Thymus (tissue), 14 donors: ENCODE data around the gene PARP12. TPM values are rescaled to one million over a fixed set of nuclear protein-coding genes. Genes with fewer than 3 reads are reported as not detected.
"Not testable (repeated sequence)": the region's sequence is repeated elsewhere in the genome, so short reads cannot be mapped to it uniquely, and the experiment has no call there.

Source experiments
- DNase-seq, 9 donors: peaks; one replicate each; pipeline ENCODE4 v3.0.0-alpha.2; 2013; ENCODE audit warnings: low spot score in 9 of 9, low read depth in 6 of 9, missing footprints in 1 of 9
- H3K27ac ChIP-seq, 2 donors: one replicate each; pipeline ENCODE4 v1.5.1; 2013; ENCODE audit warnings: control low read depth in 1 of 2, low read depth in 1 of 2, low read length in 1 of 2, mild to moderate bottlenecking in 1 of 2, moderate library complexity in 1 of 2
- H3K27me3 ChIP-seq, 2 donors: one replicate each; pipeline ENCODE4 v1.5.1; 2013; ENCODE audit warnings: low read length in 1 of 2; ENCODE audit not compliant: control insufficient read depth in 2 of 2, insufficient read depth in 1 of 2
- H3K36me3 ChIP-seq, 2 donors: one replicate each; pipeline ENCODE4 v1.5.1; 2013; ENCODE audit warnings: low read length in 1 of 2, mild to moderate bottlenecking in 1 of 2, moderate library complexity in 1 of 2; ENCODE audit not compliant: control insufficient read depth in 2 of 2, insufficient read depth in 2 of 2
- H3K4me1 ChIP-seq, 2 donors: one replicate each; pipeline ENCODE4 v1.5.1; 2013; ENCODE audit warnings: low read length in 2 of 2; ENCODE audit not compliant: control insufficient read depth in 2 of 2, insufficient read depth in 2 of 2
- H3K4me3 ChIP-seq, 2 donors: one replicate each; pipeline ENCODE4 v1.5.1; 2013; ENCODE audit warnings: low read length in 2 of 2, control low read depth in 1 of 2, mild to moderate bottlenecking in 1 of 2
- H3K9me3 ChIP-seq, 2 donors: one replicate each; pipeline ENCODE4 v1.5.1; 2013; ENCODE audit warnings: low read length in 1 of 2, mild to moderate bottlenecking in 1 of 2; ENCODE audit not compliant: control insufficient read depth in 2 of 2, insufficient read depth in 1 of 2
- WGBS: extraction: QIAGEN DNeasy Blood & Tissue Kit; methylation state at CpG from one replicate; pipeline ENCODE4 v1.1.7; 2013; 5-methylcytosine and 5-hydroxymethylcytosine counted together
- long read RNA-seq, 10 donors: transcript quantifications; one replicate each; lab custom pipeline, GENCODE V29; 2026
- polyA plus RNA-seq: library from polyadenylated mRNA; stranded (reverse); fragments of 200-250 nt; gene quantifications from one replicate; pipeline ENCODE4 v1.2.3, GENCODE V29; 2013
- total RNA-seq: library from RNA; stranded (reverse); fragments of 120-200 nt; gene quantifications from one replicate; pipeline ENCODE4 v1.2.4, GENCODE V29; 2013
- donor health status: healthy.

The PARP12 gene, protein sequence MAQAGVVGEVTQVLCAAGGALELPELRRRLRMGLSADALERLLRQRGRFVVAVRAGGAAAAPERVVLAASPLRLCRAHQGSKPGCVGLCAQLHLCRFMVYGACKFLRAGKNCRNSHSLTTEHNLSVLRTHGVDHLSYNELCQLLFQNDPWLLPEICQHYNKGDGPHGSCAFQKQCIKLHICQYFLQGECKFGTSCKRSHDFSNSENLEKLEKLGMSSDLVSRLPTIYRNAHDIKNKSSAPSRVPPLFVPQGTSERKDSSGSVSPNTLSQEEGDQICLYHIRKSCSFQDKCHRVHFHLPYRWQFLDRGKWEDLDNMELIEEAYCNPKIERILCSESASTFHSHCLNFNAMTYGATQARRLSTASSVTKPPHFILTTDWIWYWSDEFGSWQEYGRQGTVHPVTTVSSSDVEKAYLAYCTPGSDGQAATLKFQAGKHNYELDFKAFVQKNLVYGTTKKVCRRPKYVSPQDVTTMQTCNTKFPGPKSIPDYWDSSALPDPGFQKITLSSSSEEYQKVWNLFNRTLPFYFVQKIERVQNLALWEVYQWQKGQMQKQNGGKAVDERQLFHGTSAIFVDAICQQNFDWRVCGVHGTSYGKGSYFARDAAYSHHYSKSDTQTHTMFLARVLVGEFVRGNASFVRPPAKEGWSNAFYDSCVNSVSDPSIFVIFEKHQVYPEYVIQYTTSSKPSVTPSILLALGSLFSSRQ
- total RNA-seq = 43.6 TPM
- 76.5 TPM for polyA plus RNA-seq
- long read RNA-seq, donor 1, partial matches to known transcripts = 0 of 1 reads
- long read RNA-seq, donor 1, other reads (novel, unspliced or antisense) = 0 of 1 reads
- long read RNA-seq, donor 2 = 0 reads
- long read RNA-seq, donor 3, partial matches to known transcripts = 0 of 5 reads
- long read RNA-seq, donor 3, other reads (novel, unspliced or antisense) = 0 of 5 reads
- long read RNA-seq, donor 4 = 0 reads
- long read RNA-seq, donor 5, transcript PARP12-201 (12 exons, 3,796 nt) = major isoform, 9 of 10 reads
- long read RNA-seq, donor 5, partial matches to known transcripts = 0 of 10 reads
- long read RNA-seq, donor 5, other reads (novel, unspliced or antisense) = 0 of 10 reads
- long read RNA-seq, donor 6, partial matches to known transcripts = 0 of 2 reads
- long read RNA-seq, donor 6, other reads (novel, unspliced or antisense) = 0 of 2 reads
- long read RNA-seq, donor 7, partial matches to known transcripts = 9 of 10 reads
- long read RNA-seq, donor 7, other reads (novel, unspliced or antisense) = 0 of 10 reads
- long read RNA-seq, donor 8, partial matches to known transcripts = 0 of 2 reads
- long read RNA-seq, donor 8, other reads (novel, unspliced or antisense) = 0 of 2 reads
- long read RNA-seq, donor 9, partial matches to known transcripts = 0 of 2 reads
- long read RNA-seq, donor 9, other reads (novel, unspliced or antisense) = 0 of 2 reads
- long read RNA-seq, donor 10, transcript PARP12-201 (12 exons, 3,796 nt) = major isoform, 6 of 6 reads
- long read RNA-seq, donor 10, partial matches to known transcripts = 0 of 6 reads
- long read RNA-seq, donor 10, other reads (novel, unspliced or antisense) = 0 of 6 reads

GRCh38 chr7:140062528-140063299, at the start of gene PARP12:
PARP12 (minus strand) TSS chr7:140062951; CDS start chr7:140062847, 104 bp downstream.
- H3K36me3 ChIP-seq = peaks cover 0 to 3% of the 10 kb centered on the region in 2 donors
- DNase-seq = peak; percentile 62 to 94 (median 87)
- peak within 1 kb of the TSS; percentile 77 to 93 for H3K4me3 ChIP-seq
- peak within 1 kb of the TSS; percentile 84 to 96 for H3K27ac ChIP-seq
- H3K9me3 ChIP-seq = peaks cover 0 to 3% of the 10 kb centered on the region in 2 donors
- peaks cover 18 to 42% of the 10 kb centered on the region in 2 donors for H3K4me1 ChIP-seq
- no peaks in the 10 kb centered on the region for H3K27me3 ChIP-seq
- under 1% methylated on average over 106 of the region's 106 CpGs for WGBS

DNA sequence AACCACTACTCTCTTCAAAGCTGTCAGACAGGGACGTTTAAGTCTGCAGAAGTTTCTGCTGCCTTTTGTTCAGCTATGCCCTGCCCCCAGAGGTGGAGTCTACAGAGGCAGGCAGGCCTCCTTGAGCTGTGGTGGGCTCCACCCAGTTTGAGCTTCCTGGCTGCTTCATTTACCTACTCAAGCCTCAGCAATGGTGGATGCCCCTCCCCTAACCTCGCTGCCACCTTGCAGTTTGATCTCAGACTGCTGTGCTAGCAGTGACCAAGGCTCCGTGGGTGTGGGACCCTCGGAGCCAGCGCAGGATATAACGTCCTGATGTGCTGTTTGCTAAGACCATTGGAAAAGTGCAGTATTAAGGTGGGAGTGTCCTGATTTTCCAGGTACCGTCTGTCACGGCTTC, 46.0 kb upstream of the PARP12 start:
- H3K4me1 ChIP-seq, H3K9me3 ChIP-seq, H3K27ac ChIP-seq, DNase-seq, H3K27me3 ChIP-seq, H3K4me3 ChIP-seq: not testable (repeated sequence)
- 95% methylated on average over 8 of the region's 8 CpGs for WGBS
- H3K36me3 ChIP-seq = peaks cover 9 to 14% of the 10 kb centered on the region in 2 donors

DNA sequence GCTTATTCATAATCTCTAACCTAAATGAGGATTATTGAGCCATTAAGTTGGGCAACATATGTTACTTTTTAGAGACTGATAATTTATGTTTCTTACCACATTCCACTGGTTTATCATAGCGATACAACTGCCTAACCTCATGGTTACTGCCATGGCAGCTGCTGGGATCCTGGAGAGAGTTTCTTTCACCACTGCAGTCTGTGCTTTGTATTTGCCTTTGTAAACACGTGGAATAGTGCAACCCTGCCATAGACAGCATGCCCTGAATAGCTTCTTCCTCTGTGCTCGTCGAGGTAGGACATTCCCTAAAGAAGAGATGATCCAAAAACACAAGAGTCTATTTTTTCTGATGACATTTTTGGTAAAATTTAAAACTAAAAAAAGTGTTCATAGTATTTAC, 33.7 kb upstream of the PARP12 start:
- peaks cover 16 to 47% of the 10 kb centered on the region in 2 donors for H3K36me3 ChIP-seq
- no peak overlapping the region for H3K27ac ChIP-seq
- H3K9me3 ChIP-seq = no peaks in the 10 kb centered on the region
- no peak overlapping the region for H3K4me3 ChIP-seq
- 92% methylated on average over 4 of the region's 4 CpGs for WGBS
- no peak for DNase-seq
- no peaks in the 10 kb centered on the region for H3K27me3 ChIP-seq
- H3K4me1 ChIP-seq = no peaks in the 10 kb centered on the region

GRCh38 chr7:140093375-140093774, 30.6 kb upstream of the PARP12 start:
- H3K27me3 ChIP-seq = no peaks in the 10 kb centered on the region
- no peak overlapping the region for H3K27ac ChIP-seq
- peaks cover 16 to 41% of the 10 kb centered on the region in 2 donors for H3K36me3 ChIP-seq
- no peaks in the 10 kb centered on the region for H3K4me1 ChIP-seq
- no peaks in the 10 kb centered on the region for H3K9me3 ChIP-seq
- no peak overlapping the region for H3K4me3 ChIP-seq
- 97% methylated on average over 1 of the region's 1 CpG for WGBS
- no peak for DNase-seq

- H3K4me3 ChIP-seq = no peak overlapping the region
- H3K27ac ChIP-seq = no peak overlapping the region
- peaks cover 3 to 4% of the 10 kb centered on the region in 2 donors for H3K36me3 ChIP-seq
- WGBS = 51% methylated on average over 2 of the region's 2 CpGs
- no peak for DNase-seq
- H3K4me1 ChIP-seq = peaks cover 0 to 3% of the 10 kb centered on the region in 2 donors
- no peaks in the 10 kb centered on the region for H3K27me3 ChIP-seq
- no peaks in the 10 kb centered on the region for H3K9me3 ChIP-seq
Observed at GRCh38 chr7:140085447-140085846, 22.7 kb upstream of the PARP12 start.

DNA sequence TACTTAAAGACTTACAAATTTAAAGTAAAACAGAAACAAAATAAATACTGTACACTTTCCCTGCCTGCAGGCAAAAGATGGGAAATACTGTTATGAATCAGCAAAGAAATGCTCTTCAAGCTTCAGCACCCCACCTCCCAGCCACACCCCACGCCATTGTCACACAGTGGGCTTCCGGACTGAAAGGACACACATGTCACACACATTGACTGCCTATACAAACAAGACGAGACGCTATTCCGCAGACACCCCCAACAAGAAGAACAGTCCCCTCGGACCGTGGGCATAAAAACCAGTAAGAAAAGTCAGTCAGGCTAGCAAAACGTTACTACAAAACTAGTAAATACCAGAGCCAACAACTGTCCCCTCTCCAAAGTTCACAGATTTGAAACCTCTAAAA, 22.2 kb upstream of the PARP12 start:
- no peaks in the 10 kb centered on the region for H3K9me3 ChIP-seq
- 77% methylated on average over 8 of the region's 8 CpGs for WGBS
- no peak for DNase-seq
- peaks cover 0 to 3% of the 10 kb centered on the region in 2 donors for H3K4me1 ChIP-seq
- no peaks in the 10 kb centered on the region for H3K27me3 ChIP-seq
- H3K27ac ChIP-seq = no peak overlapping the region
- H3K4me3 ChIP-seq = no peak overlapping the region
- peaks cover 0 to 2% of the 10 kb centered on the region in 2 donors for H3K36me3 ChIP-seq

GRCh38 chr7:140084142-140084655, 21.4 kb upstream of the PARP12 start:
- H3K4me3 ChIP-seq = no peak overlapping the region
- WGBS = 64% methylated on average over 4 of the region's 4 CpGs
- no peak overlapping the region for H3K27ac ChIP-seq
- no peaks in the 10 kb centered on the region for H3K27me3 ChIP-seq
- no peaks in the 10 kb centered on the region for H3K36me3 ChIP-seq
- DNase-seq = no peak
- H3K9me3 ChIP-seq = no peaks in the 10 kb centered on the region
- H3K4me1 ChIP-seq = peaks cover 0 to 3% of the 10 kb centered on the region in 2 donors

DNA sequence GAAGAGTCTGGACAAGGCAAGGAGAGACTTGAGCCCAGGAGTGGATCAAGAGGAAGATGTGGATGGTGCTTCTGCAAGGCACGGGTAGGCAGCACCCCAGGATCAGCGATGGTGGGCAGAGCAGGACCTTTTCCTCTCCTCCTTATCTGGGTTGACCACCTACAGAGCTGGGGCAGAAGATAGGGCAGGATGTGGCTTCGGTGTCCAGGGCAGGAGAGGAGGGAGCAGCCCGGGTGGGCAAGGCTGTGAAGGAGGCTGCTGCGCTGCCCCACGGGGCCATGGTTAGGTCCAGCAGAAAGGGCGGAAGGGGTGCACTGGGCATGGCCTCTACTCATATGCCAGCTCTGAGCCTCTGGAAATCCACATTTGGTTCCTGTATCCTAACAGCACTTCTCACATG, 20.0 kb upstream of the PARP12 start:
- no peaks in the 10 kb centered on the region for H3K9me3 ChIP-seq
- H3K4me3 ChIP-seq = no peak overlapping the region
- no peak for DNase-seq
- 82% methylated on average over 7 of the region's 7 CpGs for WGBS
- H3K36me3 ChIP-seq = no peaks in the 10 kb centered on the region
- no peak overlapping the region for H3K27ac ChIP-seq
- no peaks in the 10 kb centered on the region for H3K27me3 ChIP-seq
- peaks cover 0 to 12% of the 10 kb centered on the region in 2 donors for H3K4me1 ChIP-seq
